Kidney (tissue), 14 donors: ENCODE results near the gene DEPP1. TPM values are rescaled to one million over a fixed set of nuclear protein-coding genes. Genes with fewer than 3 reads are reported as not detected.

Source experiments
- DNase-seq, 5 donors: peaks; one replicate each; pipeline ENCODE4 v3.0.0-alpha.2; 2013 to 2020
- FAIRE-seq: peaks from 2 replicates; lab custom pipeline; 2012; peaks lifted over from hg19 to GRCh38; lab: Jason Lieb, UNC
- H3K27ac ChIP-seq, 2 donors: one replicate each; pipeline ENCODE4 v1.7.0; 2013; ENCODE audit warnings: low read depth in 2 of 2, low read length in 2 of 2, inconsistent platforms in 1 of 2
- H3K27me3 ChIP-seq: one replicate; pipeline ENCODE4 v1.7.1; 2013; ENCODE audit warnings: low read length, inconsistent platforms; ENCODE audit not compliant: control insufficient read depth, insufficient read depth
- H3K36me3 ChIP-seq, 3 donors: one replicate each; pipeline versions ENCODE4 v1.7.0 to v1.7.1; 2013; ENCODE audit warnings: low read length in 3 of 3, control low read depth in 1 of 3, inconsistent platforms in 1 of 3; ENCODE audit not compliant: insufficient read depth in 3 of 3, control insufficient read depth in 2 of 3
- H3K4me1 ChIP-seq, 3 donors: one replicate each; pipeline versions ENCODE4 v1.7.0 to v1.7.1; 2013; ENCODE audit warnings: low read length in 3 of 3, inconsistent platforms in 1 of 3, low read depth in 1 of 3; ENCODE audit not compliant: control insufficient read depth in 2 of 3, insufficient read depth in 2 of 3
- H3K4me3 ChIP-seq, 3 donors: one replicate each; pipeline versions ENCODE4 v1.7.0 to v1.8.1; 2013; ENCODE audit warnings: low read length in 3 of 3, control low read depth in 1 of 3, inconsistent platforms in 1 of 3
- H3K9ac ChIP-seq, 3 donors: one replicate each; pipeline versions ENCODE4 v1.7.0 to v1.7.1; 2013; ENCODE audit warnings: low read length in 3 of 3, control low read depth in 1 of 3, inconsistent platforms in 1 of 3
- H3K9me3 ChIP-seq, 3 donors: one replicate each; pipeline versions ENCODE4 v1.7.0 to v1.7.1; 2013; ENCODE audit warnings: low read length in 3 of 3, control low read depth in 1 of 3, inconsistent platforms in 1 of 3; ENCODE audit not compliant: control insufficient read depth in 2 of 3, insufficient read depth in 1 of 3
- intact Hi-C: fragments of 100-400 bp; cut with DNase I; formaldehyde crosslinking; loops from one replicate; pipeline ENCODE4 v1.11.1; 2022
- polyA plus RNA-seq: library from polyadenylated mRNA; stranded (reverse); fragments of 350-450 nt; fragmentation: Illumina TruSeq; extraction: RNeasy Lipid Tissue Mini Kit (QIAGEN cat#74804); gene quantifications from one replicate; pipeline ENCODE4 v1.2.3, GENCODE V29; 2014; ENCODE audit warnings: low read depth, low replicate concordance; ENCODE audit not compliant: insufficient read depth
- total RNA-seq: library from RNA; stranded (reverse); fragmentation: NEBNext Ultra II Directional; extraction: Animal tissue kit (Norgen Biotek cat#: 25700); gene quantifications from one replicate; pipeline ENCODE4 v1.2.1, GENCODE V29; 2021
- TF ChIP-seq, protein P1 (sequence below): IDR thresholded peaks from 3 replicates; pipeline ENCODE4 v1.5.1; 2012; ENCODE audit warnings: mild to moderate bottlenecking, moderate library complexity, borderline replicate concordance; ENCODE audit not compliant: insufficient read depth; ENCODE audit errors: extremely low read depth
- donor health status: control.
- donor health status: control.
- donor health status: control.
- donor health status: control.
- donor health status: control.
- donor health status: DM: yes; HTN: yes; CAD: no.
- donor health status: Normal renal cell carcinoma (clear cell type).

The DEPP1 gene
- total and polyA plus RNA-seq, 2 donors from 2014 or later = 44.4 to 146 TPM

DNA sequence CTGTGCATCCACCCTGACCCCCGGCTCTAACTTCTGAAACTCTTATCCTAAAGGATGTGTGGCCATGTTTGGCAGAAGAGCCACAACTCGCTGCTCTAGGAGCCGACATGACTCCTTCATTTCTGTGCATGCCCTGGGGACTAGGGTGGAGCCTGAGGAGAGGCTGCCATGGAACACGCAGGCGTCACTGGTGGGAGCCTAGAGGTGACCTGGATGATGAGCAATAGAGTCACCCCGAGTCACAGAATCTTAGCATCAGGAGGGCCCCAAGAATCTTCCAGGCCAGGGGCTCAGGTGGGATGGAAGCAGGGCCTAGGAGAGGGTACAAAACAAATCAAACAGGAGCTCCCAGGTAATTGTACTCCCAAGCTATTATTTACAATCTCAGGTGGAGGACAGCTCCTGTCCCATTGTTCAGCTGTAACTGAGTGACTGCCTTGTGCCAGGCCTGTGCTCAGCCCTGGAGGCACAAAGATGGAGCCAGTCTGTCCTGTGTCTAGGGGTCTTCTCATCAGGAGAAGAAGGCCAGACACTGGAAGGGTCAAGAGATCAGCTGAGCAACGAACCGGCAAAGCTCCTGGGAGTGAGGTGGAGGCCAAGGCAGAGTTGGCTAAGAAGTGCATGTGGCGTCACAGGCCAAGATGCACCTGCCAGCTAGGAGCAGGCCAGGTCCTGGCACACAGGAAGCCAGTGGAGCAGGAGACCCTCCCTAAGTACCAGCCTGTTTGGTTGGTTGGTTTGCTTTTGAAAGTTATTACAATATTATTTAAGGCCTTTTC lies 16.3 kb upstream of the DEPP1 start:
- Histone ChIP-seq H3K27ac (peak overlapping the region; percentile 94), H3K27me3 (no peaks in the 10 kb centered on the region), H3K4me3 (no peak overlapping the region), H3K36me3 (peaks cover 0 to 14% (median 12%) of the 10 kb centered on the region in 3 donors), H3K4me1 (peaks cover 0 to 40% (median 31%) of the 10 kb centered on the region in 3 donors), H3K9me3 (no peaks in the 10 kb centered on the region), H3K9ac (no peak overlapping the region)
- TF ChIP-seq, protein P1, sequence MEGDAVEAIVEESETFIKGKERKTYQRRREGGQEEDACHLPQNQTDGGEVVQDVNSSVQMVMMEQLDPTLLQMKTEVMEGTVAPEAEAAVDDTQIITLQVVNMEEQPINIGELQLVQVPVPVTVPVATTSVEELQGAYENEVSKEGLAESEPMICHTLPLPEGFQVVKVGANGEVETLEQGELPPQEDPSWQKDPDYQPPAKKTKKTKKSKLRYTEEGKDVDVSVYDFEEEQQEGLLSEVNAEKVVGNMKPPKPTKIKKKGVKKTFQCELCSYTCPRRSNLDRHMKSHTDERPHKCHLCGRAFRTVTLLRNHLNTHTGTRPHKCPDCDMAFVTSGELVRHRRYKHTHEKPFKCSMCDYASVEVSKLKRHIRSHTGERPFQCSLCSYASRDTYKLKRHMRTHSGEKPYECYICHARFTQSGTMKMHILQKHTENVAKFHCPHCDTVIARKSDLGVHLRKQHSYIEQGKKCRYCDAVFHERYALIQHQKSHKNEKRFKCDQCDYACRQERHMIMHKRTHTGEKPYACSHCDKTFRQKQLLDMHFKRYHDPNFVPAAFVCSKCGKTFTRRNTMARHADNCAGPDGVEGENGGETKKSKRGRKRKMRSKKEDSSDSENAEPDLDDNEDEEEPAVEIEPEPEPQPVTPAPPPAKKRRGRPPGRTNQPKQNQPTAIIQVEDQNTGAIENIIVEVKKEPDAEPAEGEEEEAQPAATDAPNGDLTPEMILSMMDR = no peak
- FAIRE-seq (no peak), DNase-seq (peak in 1 of 5 donors; percentile 39)
- intact Hi-C loops = no loop called here

DNA sequence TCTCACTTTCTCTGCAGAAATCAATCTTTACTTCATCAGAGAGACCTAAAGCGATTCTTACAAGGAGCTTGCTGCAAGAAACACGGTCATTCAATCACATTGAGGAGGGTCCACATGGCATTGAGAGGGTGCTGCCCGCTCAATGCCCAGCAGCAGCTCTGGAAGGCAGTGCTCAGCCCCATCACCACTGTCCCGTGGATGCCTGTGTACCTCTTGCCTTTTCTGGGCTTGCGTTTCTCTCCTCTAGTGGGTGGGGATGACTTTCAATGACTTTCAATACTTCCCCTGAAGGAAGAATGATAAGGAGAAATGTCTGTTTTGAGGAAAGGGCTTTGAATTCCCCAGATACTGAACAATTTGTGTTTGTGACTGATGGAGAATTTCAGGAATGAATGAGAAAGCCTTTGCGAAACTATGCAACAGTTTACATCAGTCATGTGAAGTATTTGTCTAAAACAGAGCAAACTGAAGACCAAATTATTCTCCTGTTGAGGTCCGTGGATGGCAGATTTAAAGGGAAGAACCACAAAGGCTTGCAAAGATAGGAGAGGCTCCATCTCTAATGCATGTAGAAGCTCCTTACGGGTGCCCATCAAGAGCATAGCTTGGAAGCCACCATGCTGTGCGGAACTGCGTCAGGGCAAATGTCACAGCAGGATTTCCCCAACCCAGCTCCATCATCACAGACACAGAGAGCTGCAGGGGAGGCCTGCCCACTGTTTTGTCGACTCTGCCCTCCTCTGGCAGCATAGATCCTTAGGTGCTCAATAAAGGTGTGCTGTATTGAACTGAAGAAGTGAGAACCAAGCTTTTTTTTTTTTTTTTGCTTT lies 15.5 kb upstream of the DEPP1 start:
- Histone ChIP-seq H3K4me1 (peaks cover 0 to 40% (median 26%) of the 10 kb centered on the region in 3 donors), H3K36me3 (peaks cover 0 to 22% (median 17%) of the 10 kb centered on the region in 3 donors), H3K27me3 (no peaks in the 10 kb centered on the region), H3K9me3 (no peaks in the 10 kb centered on the region), H3K4me3 (no peak overlapping the region), H3K27ac (no peak overlapping the region), H3K9ac (no peak overlapping the region)
- DNase-seq = no peak
- intact Hi-C loops = no loop called here
- no peak for FAIRE-seq
- TF ChIP-seq, protein P1 = no peak

DNA sequence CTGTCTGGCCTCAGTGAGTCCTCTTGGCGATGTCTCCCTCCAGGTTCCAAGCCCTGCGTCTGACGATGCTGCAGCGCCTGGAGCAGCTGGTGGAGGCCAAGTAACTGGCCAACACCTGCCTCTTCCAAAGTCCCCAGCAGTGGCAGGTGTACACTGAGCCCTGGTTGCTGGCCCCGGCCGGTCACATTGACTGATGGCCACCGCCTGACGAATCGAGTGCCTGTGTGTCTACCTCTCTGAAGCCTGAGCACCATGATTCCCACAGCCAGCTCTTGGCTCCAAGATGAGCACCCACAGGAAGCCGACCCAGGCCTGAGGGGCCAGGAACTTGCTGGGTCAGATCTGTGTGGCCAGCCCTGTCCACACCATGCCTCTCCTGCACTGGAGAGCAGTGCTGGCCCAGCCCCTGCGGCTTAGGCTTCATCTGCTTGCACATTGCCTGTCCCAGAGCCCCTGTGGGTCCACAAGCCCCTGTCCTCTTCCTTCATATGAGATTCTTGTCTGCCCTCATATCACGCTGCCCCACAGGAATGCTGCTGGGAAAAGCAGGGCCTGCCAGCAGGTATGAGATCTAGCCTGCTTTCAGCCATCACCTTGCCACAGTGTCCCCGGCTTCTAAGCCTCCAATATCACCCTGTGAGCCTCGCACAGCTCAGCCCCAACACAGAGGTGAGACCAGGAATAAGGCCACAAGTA lies 14.8 kb upstream of the DEPP1 start:
- DNase-seq = peak in 2 of 5 donors; percentile 31 to 68
- FAIRE-seq = no peak
- Histone ChIP-seq H3K4me1 (peaks cover 0 to 40% (median 26%) of the 10 kb centered on the region in 3 donors), H3K4me3 (no peak overlapping the region), H3K9ac (no peak overlapping the region), H3K27ac (no peak overlapping the region), H3K27me3 (no peaks in the 10 kb centered on the region), H3K9me3 (no peaks in the 10 kb centered on the region), H3K36me3 (peaks cover 0 to 30% (median 25%) of the 10 kb centered on the region in 3 donors)
- intact Hi-C loops = no loop called here
- TF ChIP-seq, protein P1 = no peak
